HEK293 (cell line): ENCODE results near the gene NPM3.
A peak's percentile ranks its signal among the peaks of the same experiment; 100 is the strongest.

Source experiments
- EGR2 ChIP-seq: fragments of 450-650 bp; formaldehyde crosslinking; IDR thresholded peaks from 2 replicates; pipeline ENCODE4 v1.5.1; 2016; ENCODE audit warnings: low read depth, missing biosample characterization, missing genetic modification characterization
- FEZF1 ChIP-seq: fragments of 450-650 bp; formaldehyde crosslinking; IDR thresholded peaks from 2 replicates; pipeline ENCODE4 v1.5.1; 2016; ENCODE audit warnings: missing biosample characterization, missing genetic modification characterization
- GLIS1 ChIP-seq: fragments of 450-650 bp; formaldehyde crosslinking; IDR thresholded peaks from 2 replicates; pipeline ENCODE4 v1.5.1; 2016; ENCODE audit warnings: missing biosample characterization, missing genetic modification characterization
- HOXC10 ChIP-seq: sonication (generic); formaldehyde crosslinking; IDR thresholded peaks from 2 replicates; pipeline ENCODE4 v1.8.1; 2023; ENCODE audit warnings: mild to moderate bottlenecking, missing genetic modification reagents
- KLF1 ChIP-seq: fragments of 450-650 bp; formaldehyde crosslinking; IDR thresholded peaks from 2 replicates; pipeline ENCODE4 v1.5.1; 2016; ENCODE audit warnings: missing biosample characterization, missing genetic modification characterization
- KLF10 ChIP-seq: fragments of 450-650 bp; IDR thresholded peaks from 2 replicates; pipeline ENCODE4 v1.5.1; 2018; ENCODE audit warnings: missing biosample characterization, mild to moderate bottlenecking, missing genetic modification characterization
- KLF17 ChIP-seq: fragments of 450-650 bp; formaldehyde crosslinking; IDR thresholded peaks from 2 replicates; pipeline ENCODE4 v1.5.1; 2016; ENCODE audit warnings: missing biosample characterization, missing genetic modification characterization
- KLF7 ChIP-seq: fragments of 450-650 bp; formaldehyde crosslinking; IDR thresholded peaks from 2 replicates; pipeline ENCODE4 v1.5.1; 2016; ENCODE audit warnings: missing biosample characterization, missing genetic modification characterization, borderline replicate concordance
- KLF9 ChIP-seq: fragments of 450-650 bp; formaldehyde crosslinking; IDR thresholded peaks from 2 replicates; pipeline ENCODE4 v1.5.1; 2016; ENCODE audit warnings: missing biosample characterization, missing genetic modification characterization, low read depth
- PATZ1 ChIP-seq: fragments of 450-650 bp; formaldehyde crosslinking; IDR thresholded peaks from 2 replicates; pipeline ENCODE4 v1.5.1; 2016; ENCODE audit warnings: missing biosample characterization, missing genetic modification characterization
- PRDM10 ChIP-seq: fragments of 450-650 bp; formaldehyde crosslinking; IDR thresholded peaks from 2 replicates; pipeline ENCODE4 v1.5.1; 2016; ENCODE audit warnings: missing biosample characterization, missing genetic modification characterization
- SP2 ChIP-seq: fragments of 450-650 bp; formaldehyde crosslinking; IDR thresholded peaks from 2 replicates; pipeline ENCODE4 v1.5.1; 2016; ENCODE audit warnings: missing biosample characterization, missing genetic modification characterization
- SP7 ChIP-seq: fragments of 450-650 bp; formaldehyde crosslinking; IDR thresholded peaks from 2 replicates; pipeline ENCODE4 v1.5.1; 2016; ENCODE audit warnings: missing biosample characterization, missing genetic modification characterization
- YY2 ChIP-seq: fragments of 450-650 bp; formaldehyde crosslinking; IDR thresholded peaks from 2 replicates; pipeline ENCODE4 v1.5.1; 2016; ENCODE audit warnings: missing biosample characterization, missing genetic modification characterization
- ZBTB17 ChIP-seq: fragments of 450-650 bp; formaldehyde crosslinking; IDR thresholded peaks from 2 replicates; pipeline ENCODE4 v1.5.1; 2016; ENCODE audit warnings: missing biosample characterization, missing genetic modification characterization
- ZBTB48 ChIP-seq: fragments of 450-650 bp; formaldehyde crosslinking; IDR thresholded peaks from 2 replicates; pipeline ENCODE4 v1.5.1; 2016; ENCODE audit warnings: missing biosample characterization, missing genetic modification characterization
- ZBTB8A ChIP-seq: fragments of 450-650 bp; formaldehyde crosslinking; IDR thresholded peaks from 2 replicates; pipeline ENCODE4 v1.5.1; 2016; ENCODE audit warnings: missing biosample characterization, missing genetic modification characterization
- ZEB2 ChIP-seq: fragments of 450-650 bp; formaldehyde crosslinking; IDR thresholded peaks from 2 replicates; pipeline ENCODE4 v1.5.1; 2016; ENCODE audit warnings: missing biosample characterization, missing genetic modification characterization
- ZFHX2 ChIP-seq: fragments of 450-650 bp; formaldehyde crosslinking; conservative IDR thresholded peaks from 2 replicates; pipeline ENCODE4 v1.5.1; 2016; ENCODE audit warnings: missing biosample characterization, missing genetic modification characterization
- ZFP3 ChIP-seq: fragments of 450-650 bp; formaldehyde crosslinking; IDR thresholded peaks from 2 replicates; pipeline ENCODE4 v1.5.1; 2016; ENCODE audit warnings: low read depth, missing biosample characterization, missing genetic modification characterization
- ZFP37 ChIP-seq: fragments of 450-650 bp; formaldehyde crosslinking; IDR thresholded peaks from 2 replicates; pipeline ENCODE4 v1.5.1; 2016; ENCODE audit warnings: missing biosample characterization, missing genetic modification characterization
- ZIC2 ChIP-seq: fragments of 450-650 bp; formaldehyde crosslinking; IDR thresholded peaks from 2 replicates; pipeline ENCODE4 v1.5.1; 2016; ENCODE audit warnings: missing biosample characterization, missing genetic modification characterization
- ZNF138 ChIP-seq: fragments of 450-650 bp; formaldehyde crosslinking; IDR thresholded peaks from 2 replicates; pipeline ENCODE4 v1.5.1; 2016; ENCODE audit warnings: missing biosample characterization, missing genetic modification characterization, borderline replicate concordance
- ZNF146 ChIP-seq: fragments of 450-650 bp; formaldehyde crosslinking; IDR thresholded peaks from 2 replicates; pipeline ENCODE4 v1.5.1; 2016; ENCODE audit warnings: missing biosample characterization, missing genetic modification characterization
- ZNF18 ChIP-seq: fragments of 450-650 bp; formaldehyde crosslinking; IDR thresholded peaks from 2 replicates; pipeline ENCODE4 v1.5.1; 2016; ENCODE audit warnings: missing biosample characterization, missing genetic modification characterization
- ZNF223 ChIP-seq: fragments of 450-650 bp; formaldehyde crosslinking; IDR thresholded peaks from 2 replicates; pipeline ENCODE4 v1.5.1; 2016; ENCODE audit warnings: missing biosample characterization, missing genetic modification characterization
- ZNF239 ChIP-seq: fragments of 450-650 bp; formaldehyde crosslinking; IDR thresholded peaks from 2 replicates; pipeline ENCODE4 v1.5.1; 2016; ENCODE audit warnings: missing biosample characterization, missing genetic modification characterization
- ZNF366 ChIP-seq: fragments of 450-650 bp; formaldehyde crosslinking; conservative IDR thresholded peaks from 2 replicates; pipeline ENCODE4 v1.5.1; 2016; ENCODE audit warnings: missing biosample characterization, missing genetic modification characterization
- ZNF404 ChIP-seq: fragments of 450-650 bp; formaldehyde crosslinking; IDR thresholded peaks from 2 replicates; pipeline ENCODE4 v1.5.1; 2017; ENCODE audit warnings: missing biosample characterization, missing genetic modification characterization
- ZNF600 ChIP-seq: fragments of 450-650 bp; formaldehyde crosslinking; IDR thresholded peaks from 2 replicates; pipeline ENCODE4 v1.5.1; 2016; ENCODE audit warnings: missing biosample characterization, missing genetic modification characterization
- ZNF610 ChIP-seq: fragments of 450-650 bp; formaldehyde crosslinking; IDR thresholded peaks from 2 replicates; pipeline ENCODE4 v1.5.1; 2016; ENCODE audit warnings: missing biosample characterization, missing genetic modification characterization, borderline replicate concordance
- ZSCAN23 ChIP-seq: fragments of 450-650 bp; formaldehyde crosslinking; IDR thresholded peaks from 2 replicates; pipeline ENCODE4 v1.5.1; 2016; ENCODE audit warnings: missing biosample characterization, missing genetic modification characterization
- ZSCAN30 ChIP-seq: fragments of 450-650 bp; IDR thresholded peaks from 2 replicates; pipeline ENCODE4 v1.5.1; 2018; ENCODE audit warnings: missing biosample characterization, mild to moderate bottlenecking, missing genetic modification characterization, moderate library complexity
- ZXDB ChIP-seq: fragments of 450-650 bp; formaldehyde crosslinking; IDR thresholded peaks from 2 replicates; pipeline ENCODE4 v1.5.1; 2016; ENCODE audit warnings: missing biosample characterization, missing genetic modification characterization

Gene NPM3

GRCh38 chr10:101778781-101779543 is 4.3 kb downstream of the NPM3 start (continued):
- TF ChIP-seq PRDM10 (tag by site-specific recombination) (no peak), KLF10 (0 out of 2 replicates have a peak, but pooled peaks have one; percentile 19), ZFP3 (tag by site-specific recombination) (peak; percentile 37; the same call in 1 of the 2 replicates), ZNF366 (tag by site-specific recombination) (no peak), PATZ1 (tag by site-specific recombination) (peak; percentile 46; the same call in 1 of the 2 replicates), ZBTB48 (peak; percentile 74), KLF9 (tag by site-specific recombination) (0 out of 2 replicates have a peak, but pooled peaks have one; percentile 46), ZFHX2 (peak; percentile 99), ZNF610 (tag by site-specific recombination) (peak; percentile 32; the same call in 1 of the 2 replicates), EGR2 (tag by site-specific recombination) (peak; percentile 99), KLF1 (tag by site-specific recombination) (peak; percentile 89), ZBTB8A (tag by site-specific recombination) (peak; percentile 59; the same call in 1 of the 2 replicates), ZNF138 (tag by site-specific recombination) (no peak), ZNF239 (tag by site-specific recombination) (no peak), ZNF223 (tag by site-specific recombination) (peak; percentile 37; the same call in 1 of the 2 replicates), ZNF404 (tag by site-specific recombination) (no peak), ZFP37 (no peak), ZSCAN30 (tag by site-specific recombination) (peak; percentile 30; the same call in 1 of the 2 replicates), HOXC10 (no peak), ZBTB17 (tag by site-specific recombination) (peak; percentile 68), KLF17 (peak; percentile 96), ZNF146 (peak; percentile 28; the same call in 1 of the 2 replicates), ZEB2 (tag by site-specific recombination) (no peak), SP2 (tag by site-specific recombination) (peak; percentile 61), YY2 (tag by site-specific recombination) (no peak), KLF7 (tag by site-specific recombination) (peak; percentile 70; the same call in 1 of the 2 replicates), GLIS1 (tag by site-specific recombination) (peak; percentile 58), SP7 (tag by site-specific recombination) (peak; percentile 93), ZNF18 (tag by site-specific recombination) (no peak), ZXDB (tag by site-specific recombination) (peak; percentile 74; the same call in 1 of the 2 replicates), FEZF1 (peak; percentile 82), ZSCAN23 (0 out of 2 replicates have a peak, but pooled peaks have one; percentile 25), ZNF600 (tag by site-specific recombination) (peak; percentile 82), ZIC2 (tag by site-specific recombination) (peak; percentile 5; the same call in 1 of the 2 replicates)
